B cell (primary cell): ENCODE measurements around the gene AGRN.

Source experiments
- CTCF ChIP-seq: fragments of 200-600 bp; IDR thresholded peaks from one replicate; pipeline ENCODE4 v1.8.0; 2022; ENCODE audit warnings: antibody characterized with exemption, mild to moderate bottlenecking
- EZH2 ChIP-seq: IDR thresholded peaks from 2 replicates; pipeline ENCODE4 v1.6.1; 2012; ENCODE audit warnings: borderline replicate concordance, low read depth, mild to moderate bottlenecking, moderate library complexity, low read length; ENCODE audit not compliant: insufficient read depth, poor library complexity, severe bottlenecking

GRCh38 chr1:1062348-1063163 is 42.6 kb downstream of the AGRN start:
- no peak for TF ChIP-seq CTCF
- no peak for TF ChIP-seq EZH2
